ENCODE data around the gene EIF6. TPM values are rescaled to one million over a fixed set of nuclear protein-coding genes. Genes with fewer than 3 reads are reported as not detected.
A peak's percentile ranks its signal among the peaks of the same experiment; 100 is the strongest.

The EIF6 gene
- total RNA-seq, 6 donors from 2014 or later: 57.5 to 106 (median 88.7) TPM

DNA sequence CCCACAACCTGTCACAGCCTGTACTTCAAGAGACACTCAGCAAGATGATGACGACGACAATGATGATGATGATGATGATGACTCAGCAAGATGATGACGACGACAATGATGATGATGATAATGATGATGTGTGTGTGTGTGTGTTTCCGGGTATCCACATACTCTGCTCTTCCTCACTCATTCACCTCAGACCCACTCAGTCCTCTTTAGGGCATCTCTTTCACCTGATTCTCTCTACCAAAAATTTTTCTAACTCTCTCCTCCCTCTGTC lies 1.2 kb upstream of the EIF6 start:
- H3K4me1 ChIP-seq: peaks cover 10 to 25% (median 18%) of the 10 kb centered on the region in 4 donors
- WGBS, 2 donors: 79 to 85% methylated on average over 5 of the region's 5 CpGs
- no peaks in the 10 kb centered on the region for H3K9me3 ChIP-seq
- no peaks in the 10 kb centered on the region for H3K27me3 ChIP-seq
- TF ChIP-seq, protein P1, sequence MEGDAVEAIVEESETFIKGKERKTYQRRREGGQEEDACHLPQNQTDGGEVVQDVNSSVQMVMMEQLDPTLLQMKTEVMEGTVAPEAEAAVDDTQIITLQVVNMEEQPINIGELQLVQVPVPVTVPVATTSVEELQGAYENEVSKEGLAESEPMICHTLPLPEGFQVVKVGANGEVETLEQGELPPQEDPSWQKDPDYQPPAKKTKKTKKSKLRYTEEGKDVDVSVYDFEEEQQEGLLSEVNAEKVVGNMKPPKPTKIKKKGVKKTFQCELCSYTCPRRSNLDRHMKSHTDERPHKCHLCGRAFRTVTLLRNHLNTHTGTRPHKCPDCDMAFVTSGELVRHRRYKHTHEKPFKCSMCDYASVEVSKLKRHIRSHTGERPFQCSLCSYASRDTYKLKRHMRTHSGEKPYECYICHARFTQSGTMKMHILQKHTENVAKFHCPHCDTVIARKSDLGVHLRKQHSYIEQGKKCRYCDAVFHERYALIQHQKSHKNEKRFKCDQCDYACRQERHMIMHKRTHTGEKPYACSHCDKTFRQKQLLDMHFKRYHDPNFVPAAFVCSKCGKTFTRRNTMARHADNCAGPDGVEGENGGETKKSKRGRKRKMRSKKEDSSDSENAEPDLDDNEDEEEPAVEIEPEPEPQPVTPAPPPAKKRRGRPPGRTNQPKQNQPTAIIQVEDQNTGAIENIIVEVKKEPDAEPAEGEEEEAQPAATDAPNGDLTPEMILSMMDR (IDR thresholded peaks at IDR 0.05): no peak
- no peak for TF ChIP-seq EP300 (IDR thresholded peaks at IDR 0.05)
- TF ChIP-seq POLR2AphosphoS5 (IDR thresholded peaks at IDR 0.05): no peak
- TF ChIP-seq POLR2A (IDR thresholded peaks at IDR 0.05): no peak
- peaks cover 0 to 11% (median 3%) of the 10 kb centered on the region in 4 donors for H3K36me3 ChIP-seq
- H3K4me3 ChIP-seq: no peak overlapping the region
- no peak for ATAC-seq (ENCODE audit: low FRiP score in 2 of 2)
- no peak overlapping the region for H3K27ac ChIP-seq
- DNase-seq: no peak

DNA sequence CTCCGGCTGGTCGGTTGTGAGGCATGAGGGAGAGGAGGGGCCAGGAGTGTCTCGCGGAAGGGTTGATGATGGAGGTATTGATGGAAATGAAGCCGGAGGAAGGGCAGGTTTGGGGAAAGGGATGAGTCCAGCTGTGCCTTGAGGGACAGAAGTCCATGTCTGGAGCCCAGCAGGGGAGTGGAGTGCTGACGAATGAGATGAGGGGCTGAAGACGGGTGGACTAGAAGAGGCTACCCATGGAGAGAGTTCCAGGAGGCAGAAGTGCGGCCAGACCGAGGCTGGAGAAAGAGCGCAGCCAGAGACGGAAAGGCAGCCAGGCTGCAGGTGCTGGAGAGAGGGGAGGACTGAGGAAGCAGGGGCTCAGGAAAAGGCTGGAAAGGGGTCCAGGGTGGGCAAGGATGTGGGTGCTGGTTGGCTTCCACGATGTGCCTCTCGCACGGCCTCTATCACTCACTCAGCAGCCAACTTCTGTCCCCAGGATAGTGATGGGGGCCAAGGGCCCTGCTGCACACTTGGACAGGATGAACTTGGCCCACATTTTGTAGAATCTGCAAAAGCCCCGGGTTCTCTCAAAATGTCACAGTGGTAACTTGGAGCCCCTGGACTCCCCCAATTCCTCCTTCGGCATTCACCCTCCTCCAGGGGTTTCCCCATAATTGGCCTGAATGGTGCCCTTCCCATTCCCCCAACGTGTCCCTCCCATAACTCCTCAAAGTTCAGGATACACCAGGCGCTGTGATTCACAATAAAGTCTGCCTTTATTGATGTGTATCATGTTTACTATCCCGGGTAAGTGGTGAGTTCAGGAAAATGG lies 627 bp upstream of the EIF6 start:
- peak overlapping the region; percentile 80 to 99 (median 90) for H3K4me3 ChIP-seq
- peaks cover under 1 to 16% (median 6%) of the 10 kb centered on the region in 4 donors for H3K36me3 ChIP-seq
- H3K9me3 ChIP-seq: no peaks in the 10 kb centered on the region
- H3K27me3 ChIP-seq: no peaks in the 10 kb centered on the region
- WGBS, 2 donors: 48 to 55% methylated on average over 19 of the region's 19 CpGs
- DNase-seq: no peak
- peak overlapping the region in 3 of 4 donors; percentile 84 to 90 (median 84) for H3K27ac ChIP-seq
- TF ChIP-seq, protein P1 (IDR thresholded peaks at IDR 0.05): no peak
- no peak for TF ChIP-seq POLR2A (IDR thresholded peaks at IDR 0.05)
- peaks cover 10 to 25% (median 18%) of the 10 kb centered on the region in 4 donors for H3K4me1 ChIP-seq
- ATAC-seq (ENCODE audit: low FRiP score in 2 of 2): no peak

DNA sequence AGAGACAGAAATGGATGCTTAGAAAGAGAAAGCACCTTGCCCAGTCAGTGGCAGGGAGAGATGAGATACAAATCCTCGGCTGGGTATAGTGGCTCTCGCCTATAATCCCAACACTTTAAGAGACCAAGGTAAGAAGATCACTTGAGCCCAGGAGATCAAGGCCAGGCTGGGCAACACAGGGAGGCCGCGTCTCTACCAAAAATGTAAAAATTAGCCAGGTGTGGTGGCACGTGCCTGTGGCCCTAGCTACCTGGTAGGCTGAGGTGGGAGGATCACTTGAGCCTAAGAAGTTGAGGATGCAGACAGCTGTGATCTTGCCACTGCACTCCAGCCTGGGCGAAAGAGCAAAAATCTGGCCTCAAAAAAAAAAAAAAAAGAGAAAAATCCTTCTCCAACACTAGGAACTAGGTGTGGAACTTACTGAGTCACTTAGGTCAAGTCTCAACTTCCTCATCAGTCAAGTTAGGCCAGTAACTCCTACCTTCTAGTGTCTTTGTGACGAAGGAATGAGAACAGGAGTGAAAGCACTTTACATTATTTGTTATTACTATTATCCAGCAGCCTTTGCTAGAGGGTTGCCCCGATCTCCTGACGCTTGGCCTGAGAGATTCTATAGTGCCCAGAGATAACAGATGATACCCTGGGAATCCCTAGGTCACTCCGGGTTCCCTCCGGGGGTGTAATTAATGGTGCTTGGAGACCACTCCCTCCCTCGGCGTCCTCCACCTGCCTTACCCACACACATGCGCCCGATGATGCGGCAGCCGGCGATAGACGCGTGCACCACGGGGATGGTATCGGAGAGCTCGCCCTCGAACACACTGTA lies 918 bp downstream of the EIF6 start:
- Histone ChIP-seq H3K36me3 (peaks cover 5 to 31% (median 20%) of the 10 kb centered on the region in 4 donors), H3K4me3 (peak overlapping the region; percentile 80 to 99 (median 90)), H3K9me3 (no peaks in the 10 kb centered on the region), H3K4me1 (peaks cover 10 to 25% (median 18%) of the 10 kb centered on the region in 4 donors), H3K27ac (peak overlapping the region; percentile 84 to 90 (median 84)), H3K27me3 (no peaks in the 10 kb centered on the region)
- TF ChIP-seq POLR2A (IDR thresholded peaks at IDR 0.05) (no peak), EP300 (IDR thresholded peaks at IDR 0.05) (no peak)
- ATAC-seq (ENCODE audit: low FRiP score in 2 of 2): peak; percentile 1 to 22
- DNase-seq: no peak
- WGBS, 2 donors: 22 to 29% methylated on average over 17 to 24 of the region's 24 CpGs

DNA sequence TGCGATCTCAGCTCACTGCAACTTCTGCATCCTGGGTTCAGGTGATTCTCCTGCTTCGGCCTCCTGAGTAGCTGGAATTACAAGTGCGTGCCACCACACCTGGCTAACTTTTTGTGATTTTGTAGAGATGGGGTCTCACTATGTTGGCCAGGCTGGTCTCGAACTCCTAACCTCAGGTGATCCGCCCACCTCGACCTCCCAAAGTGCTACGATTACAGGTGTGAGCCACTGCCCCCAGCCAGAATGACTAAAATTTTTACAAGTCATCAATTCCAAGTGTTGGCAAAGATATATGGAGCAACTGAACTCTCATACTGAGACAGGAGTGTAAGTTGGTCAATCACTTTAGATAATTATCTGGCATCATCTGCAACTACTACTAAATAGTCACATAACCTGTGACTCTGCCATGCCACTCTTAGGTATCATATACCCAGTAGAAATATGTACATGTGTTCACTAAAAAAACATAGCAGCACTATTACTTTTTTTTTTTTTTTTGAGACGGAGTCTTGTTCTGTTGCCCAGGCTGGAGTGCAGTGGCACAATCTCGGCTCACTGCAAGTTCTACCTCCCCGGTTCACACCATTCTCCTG lies 3.0 kb downstream of the EIF6 start:
- no peaks in the 10 kb centered on the region for H3K9me3 ChIP-seq
- WGBS, 2 donors: 95 to 96% methylated on average over 10 of the region's 10 CpGs
- no peaks in the 10 kb centered on the region for H3K27me3 ChIP-seq
- TF ChIP-seq EP300 (IDR thresholded peaks at IDR 0.05): no peak
- TF ChIP-seq, protein P1 (IDR thresholded peaks at IDR 0.05): no peak
- TF ChIP-seq POLR2A (IDR thresholded peaks at IDR 0.05): no peak
- no peak for TF ChIP-seq POLR2AphosphoS5 (IDR thresholded peaks at IDR 0.05)
- no peak for DNase-seq
- no peak for ATAC-seq (ENCODE audit: low FRiP score in 2 of 2)
- H3K4me3 ChIP-seq: no peak overlapping the region
- no peak overlapping the region for H3K27ac ChIP-seq
- H3K4me1 ChIP-seq: peaks cover 22 to 39% (median 27%) of the 10 kb centered on the region in 4 donors
- H3K36me3 ChIP-seq: peaks cover 5 to 36% (median 23%) of the 10 kb centered on the region in 4 donors

DNA sequence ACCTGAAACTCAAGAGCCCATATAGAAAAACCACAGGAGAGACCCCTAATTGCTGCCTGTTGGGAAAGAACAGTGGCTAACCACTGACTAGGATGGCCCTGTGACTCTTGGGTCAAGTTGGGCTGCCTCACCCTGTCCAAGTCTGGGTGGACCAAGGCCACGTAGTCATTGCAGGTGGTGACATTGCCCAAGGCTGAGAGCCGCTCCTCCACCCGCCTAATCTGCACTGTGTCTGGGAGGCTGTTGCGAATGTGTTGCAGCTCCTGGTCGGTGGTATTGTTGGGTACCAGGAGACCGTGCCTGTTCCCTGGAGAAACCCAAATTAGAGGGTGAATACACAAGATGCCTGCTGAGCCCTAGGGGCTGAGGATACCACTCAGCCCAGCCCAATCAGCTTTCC lies 4.0 kb downstream of the EIF6 start:
- DNase-seq: no peak
- no peak overlapping the region for H3K4me3 ChIP-seq
- no peak overlapping the region for H3K27ac ChIP-seq
- no peaks in the 10 kb centered on the region for H3K27me3 ChIP-seq
- TF ChIP-seq EP300 (IDR thresholded peaks at IDR 0.05) (no peak), POLR2AphosphoS5 (IDR thresholded peaks at IDR 0.05) (no peak), POLR2A (IDR thresholded peaks at IDR 0.05) (no peak)
- TF ChIP-seq, protein P1 (IDR thresholded peaks at IDR 0.05): no peak
- ATAC-seq (ENCODE audit: low FRiP score in 2 of 2): no peak
- WGBS, 2 donors: 87 to 95% methylated on average over 6 of the region's 6 CpGs
- peaks cover 5 to 45% (median 25%) of the 10 kb centered on the region in 4 donors for H3K36me3 ChIP-seq
- H3K4me1 ChIP-seq: peaks cover 33 to 49% (median 36%) of the 10 kb centered on the region in 4 donors
- H3K9me3 ChIP-seq: no peaks in the 10 kb centered on the region
